Retinal pigment epithelial cell (primary cell): Measurements from ENCODE around the gene ACAA2.

Experiments used
- DNase-seq: peaks from one replicate; pipeline ENCODE4 v3.0.0-alpha.2; 2010; ENCODE audit warnings: low read depth
- H3K4me3 ChIP-seq: 2 replicates; pipeline ENCODE4 v1.5.1; 2011; ENCODE audit warnings: mild to moderate bottlenecking, low read length, control low read depth, moderate library complexity
- CTCF ChIP-seq: conservative IDR thresholded peaks from 2 replicates; pipeline ENCODE4 v1.5.1; 2011; ENCODE audit warnings: low read depth, low read length, control low read depth, inconsistent platforms

Gene ACAA2

GRCh38 chr18:49827996-49828395 lies 14.7 kb upstream of the ACAA2 start:
- no peak for TF ChIP-seq CTCF

GRCh38 chr18:49819823-49820671 lies 6.7 kb upstream of the ACAA2 start:
- TF ChIP-seq CTCF, result no peak
- no peak for DNase-seq
- H3K4me3 ChIP-seq, result no peak overlapping the region

More at GRCh38 chr18:49827996-49828395, 14.7 kb upstream of the ACAA2 start:
- no peak for DNase-seq
- H3K4me3 ChIP-seq, result no peak overlapping the region

GRCh38 chr18:49819071-49819662 lies 5.8 kb upstream of the ACAA2 start:
- H3K4me3 ChIP-seq, result no peak overlapping the region
- DNase-seq, result no peak
- no peak for TF ChIP-seq CTCF

- H3K4me3 ChIP-seq, result no peak overlapping the region
- no peak for TF ChIP-seq CTCF
- DNase-seq, result no peak
Observed at GRCh38 chr18:49817947-49818346, 4.6 kb upstream of the ACAA2 start.

- DNase-seq, result no peak
- no peak overlapping the region for H3K4me3 ChIP-seq
- no peak for TF ChIP-seq CTCF
Observed at GRCh38 chr18:49815927-49816326, 2.6 kb upstream of the ACAA2 start.

GRCh38 chr18:49814147-49814499 lies 790 bp upstream of the ACAA2 start:
- peak overlapping the region; percentile 80 for H3K4me3 ChIP-seq
- no peak for TF ChIP-seq CTCF
- DNase-seq, result peak; percentile 35

GRCh38 chr18:49813069-49813318 lies 339 bp downstream of the ACAA2 start:
- no peak for DNase-seq
- TF ChIP-seq CTCF, result no peak

More at GRCh38 chr18:49813069-49813318, 339 bp downstream of the ACAA2 start:
- peak overlapping the region; percentile 80 for H3K4me3 ChIP-seq
